ENCODE results near the gene PPP1R13B.

Gene PPP1R13B

GRCh38 chr14:103773521-103773920 is 73.9 kb downstream of the PPP1R13B start:
- no peak for DNase-seq

GRCh38 chr14:103772078-103772712 is 75.2 kb downstream of the PPP1R13B start:
- DNase-seq = no peak

DNA sequence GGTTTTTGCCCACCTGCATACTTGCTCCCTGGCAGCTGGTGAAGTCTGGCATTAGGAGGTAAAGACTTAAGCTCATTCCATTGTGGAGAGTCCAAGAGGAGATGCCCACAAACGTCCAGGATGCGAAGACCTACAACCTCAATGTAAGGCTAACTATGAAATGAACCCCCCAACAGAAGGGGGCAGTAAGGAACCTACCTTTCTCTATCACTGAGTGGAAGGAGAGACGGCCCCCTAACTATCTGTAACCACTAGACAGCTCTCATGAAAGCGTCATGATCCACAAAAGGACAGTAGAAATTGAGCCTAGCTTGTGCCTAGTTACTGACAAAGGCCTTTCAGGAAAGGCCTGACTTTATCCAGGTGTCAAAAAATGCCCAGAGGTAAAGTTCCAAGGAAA is 76.5 kb downstream of the PPP1R13B start:
- no peak for DNase-seq

DNA sequence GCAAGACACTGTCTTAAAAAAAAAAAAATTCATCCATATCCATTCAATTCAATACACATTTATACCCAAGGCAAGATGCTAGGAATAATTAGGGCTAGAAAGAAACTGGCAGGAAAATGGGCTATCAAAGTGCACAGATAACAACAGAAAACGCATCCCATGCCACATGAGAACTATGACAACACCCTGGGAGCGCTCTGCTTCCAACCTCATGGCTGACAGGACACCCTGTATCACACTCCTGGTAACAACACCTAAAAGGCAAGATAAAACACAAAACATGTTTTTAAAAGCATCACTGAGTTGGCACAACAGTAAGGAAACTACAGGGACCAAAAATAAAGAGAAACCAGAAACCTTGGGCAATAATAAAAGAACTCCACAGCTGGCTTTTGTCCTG is 76.9 kb downstream of the PPP1R13B start:
- DNase-seq = no peak

DNA sequence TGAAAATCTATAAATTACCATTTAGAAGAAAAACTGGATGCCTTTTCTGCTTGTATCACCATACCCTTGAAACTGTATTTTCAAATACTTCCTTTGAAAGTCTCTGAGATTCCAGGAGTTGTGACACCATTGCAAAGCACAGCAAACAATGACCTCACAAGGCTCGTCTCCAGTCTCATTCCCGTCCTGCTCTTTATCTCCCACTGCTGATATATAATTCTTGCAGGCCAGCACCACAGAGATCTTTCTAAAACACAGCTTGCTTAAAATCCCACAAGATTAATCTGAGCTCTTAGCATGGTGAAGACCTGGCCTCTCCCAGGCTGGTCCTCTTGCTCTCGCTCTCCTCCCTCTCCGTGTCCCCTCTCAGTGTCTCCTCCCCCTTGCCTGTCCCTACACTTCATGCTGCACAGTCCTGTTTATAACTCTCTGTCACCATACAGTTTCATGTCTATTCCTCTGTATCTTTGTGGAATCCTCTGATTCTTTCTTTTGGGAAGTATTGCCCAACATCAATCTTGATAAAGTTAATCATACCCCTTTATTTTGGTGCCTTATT is 80.0 kb downstream of the PPP1R13B start:
- DNase-seq = no peak

GRCh38 chr14:103765526-103765925 is 81.8 kb downstream of the PPP1R13B start:
- no peak for DNase-seq

GRCh38 chr14:103763730-103764488 is 83.5 kb downstream of the PPP1R13B start:
- DNase-seq = no peak

GRCh38 chr14:103762541-103762940 is 84.8 kb downstream of the PPP1R13B start:
- no peak for DNase-seq

DNA sequence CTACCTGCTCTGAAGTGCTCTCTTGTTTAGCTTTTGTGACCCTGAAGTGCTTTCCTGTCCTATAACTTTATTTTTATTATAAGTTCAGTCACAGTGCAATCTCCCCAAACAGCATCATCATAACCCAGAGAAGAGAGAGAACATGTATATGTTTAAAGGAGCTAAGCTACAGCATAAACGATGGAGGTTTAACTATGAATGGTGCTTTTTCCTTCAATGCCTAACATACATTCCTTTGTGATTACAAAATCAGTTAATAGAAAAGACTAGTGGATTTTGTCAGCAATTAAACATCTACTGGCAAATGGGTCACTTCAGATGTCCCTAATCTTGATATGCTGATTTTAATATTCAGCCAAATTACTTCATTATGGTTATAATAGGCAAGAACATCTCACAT is 85.3 kb downstream of the PPP1R13B start:
- no peak for DNase-seq

DNA sequence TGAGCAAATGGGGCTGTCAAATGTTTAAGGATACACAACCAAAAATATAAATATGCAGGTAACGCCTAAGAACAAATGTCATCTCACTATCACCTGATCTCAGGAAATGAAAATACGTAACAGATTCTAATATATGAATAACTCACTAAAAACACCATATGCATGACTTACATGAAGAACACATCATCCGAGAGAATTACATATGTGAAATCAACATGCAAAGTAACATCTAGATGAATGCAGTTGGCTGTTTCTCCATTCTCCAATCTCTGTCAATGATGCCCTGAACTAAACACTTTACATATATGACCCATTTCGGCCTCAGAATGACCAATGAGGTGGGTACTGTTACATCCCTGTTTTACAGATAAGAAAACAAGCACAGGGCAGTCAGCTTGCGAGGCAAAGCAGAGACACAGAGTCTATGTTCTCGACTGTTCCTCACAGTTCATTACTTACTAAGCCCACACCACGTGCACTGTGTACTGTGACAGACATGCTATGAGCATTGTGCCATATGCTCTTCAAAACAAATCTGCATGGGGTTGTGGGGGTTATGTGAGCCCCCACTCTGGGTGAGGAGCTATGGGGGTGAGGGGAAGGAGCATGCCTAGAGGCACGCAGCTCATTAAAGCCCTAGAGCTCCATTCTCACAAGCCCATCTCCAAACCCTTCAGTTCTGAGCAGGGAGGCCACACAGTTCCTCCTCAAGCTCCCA is 89.2 kb downstream of the PPP1R13B start:
- no peak for DNase-seq

- no peak for DNase-seq
Measured at GRCh38 chr14:103755060-103755459, 92.3 kb downstream of the PPP1R13B start.

- no peak for DNase-seq
Measured at GRCh38 chr14:103753774-103754173, 93.6 kb downstream of the PPP1R13B start.

- DNase-seq = no peak
Measured at GRCh38 chr14:103749860-103750259, 97.5 kb downstream of the PPP1R13B start.

- DNase-seq = no peak
Measured at GRCh38 chr14:103749452-103749851, 97.9 kb downstream of the PPP1R13B start.

DNA sequence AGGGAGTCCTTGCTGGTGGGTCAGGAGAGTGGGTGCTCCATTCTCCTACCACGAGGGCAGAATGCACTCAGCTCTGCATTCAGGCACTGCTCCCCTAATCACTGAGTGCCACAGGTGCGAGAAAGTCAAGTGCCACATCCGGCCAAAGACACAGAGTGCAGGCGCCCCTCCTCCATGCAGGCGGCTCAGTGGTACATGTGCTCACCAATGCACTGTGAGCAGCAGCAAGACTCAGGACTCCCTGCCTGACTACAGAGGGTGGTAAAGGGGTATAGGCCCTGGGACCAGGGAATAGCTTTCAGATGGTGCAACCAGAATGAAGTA is 98.9 kb downstream of the PPP1R13B start:
- DNase-seq = no peak

- DNase-seq = no peak
Measured at GRCh38 chr14:103746701-103747100, 100.7 kb downstream of the PPP1R13B start.

- DNase-seq = no peak
Measured at GRCh38 chr14:103745424-103745823, 102.0 kb downstream of the PPP1R13B start.

- DNase-seq = no peak
Measured at GRCh38 chr14:103744621-103745395, 102.6 kb downstream of the PPP1R13B start.

GRCh38 chr14:103743691-103744090 is 103.7 kb downstream of the PPP1R13B start:
- DNase-seq = no peak

DNA sequence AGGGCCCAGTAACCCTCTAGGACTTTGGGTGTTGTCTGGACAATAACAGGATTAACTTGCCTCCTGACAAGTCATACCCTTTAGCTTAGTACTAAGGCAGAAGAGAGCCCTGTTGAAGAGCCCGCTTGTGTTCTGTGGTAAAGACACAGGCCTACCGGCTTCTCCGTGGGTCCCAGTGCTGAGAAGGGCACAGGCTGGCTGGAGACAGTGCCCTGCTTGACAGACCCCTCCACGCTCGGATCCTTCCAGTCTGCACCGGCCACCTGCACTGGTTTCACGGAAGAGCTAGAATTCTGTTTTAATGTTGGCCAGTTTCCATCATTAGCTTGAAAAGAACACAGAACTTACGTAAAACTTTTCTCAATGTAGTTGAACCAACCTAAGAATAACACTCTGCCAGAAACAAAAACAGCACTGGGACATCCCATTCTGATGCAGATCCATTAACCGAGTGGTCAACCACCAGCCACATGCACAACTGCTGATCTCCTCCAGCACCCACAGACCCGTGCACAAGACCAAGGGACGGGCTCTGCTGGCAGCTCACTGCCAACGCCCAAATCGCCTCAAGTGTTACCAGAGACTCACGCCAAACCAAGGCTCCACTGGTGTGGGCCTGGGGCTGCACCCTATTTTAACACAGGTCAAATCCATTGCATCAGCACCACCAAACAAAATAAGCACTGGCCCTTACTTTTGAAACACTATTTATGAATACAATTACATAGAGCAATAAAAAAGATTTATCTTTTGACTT is 104.7 kb downstream of the PPP1R13B start:
- no peak for DNase-seq

DNA sequence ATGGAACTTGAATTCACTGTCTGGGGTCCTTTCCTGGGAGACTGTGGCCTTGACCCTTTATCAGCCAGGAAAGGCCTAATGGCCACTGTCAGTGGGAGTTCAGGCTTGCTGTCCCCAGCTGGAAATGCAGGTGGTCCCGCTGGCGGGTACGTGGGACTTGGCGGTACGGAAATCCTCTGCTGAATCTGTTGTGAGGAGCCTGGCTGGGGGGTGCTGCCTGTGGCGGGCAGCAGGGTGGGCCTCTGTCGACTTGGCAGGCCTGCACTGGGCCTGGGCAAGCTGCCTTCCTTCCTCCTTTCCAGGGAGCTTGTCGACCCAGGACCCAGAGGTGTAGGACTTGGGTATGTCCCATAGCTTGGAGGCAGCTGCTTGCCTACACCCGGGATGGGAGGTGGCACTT is 105.5 kb downstream of the PPP1R13B start:
- DNase-seq = no peak

DNA sequence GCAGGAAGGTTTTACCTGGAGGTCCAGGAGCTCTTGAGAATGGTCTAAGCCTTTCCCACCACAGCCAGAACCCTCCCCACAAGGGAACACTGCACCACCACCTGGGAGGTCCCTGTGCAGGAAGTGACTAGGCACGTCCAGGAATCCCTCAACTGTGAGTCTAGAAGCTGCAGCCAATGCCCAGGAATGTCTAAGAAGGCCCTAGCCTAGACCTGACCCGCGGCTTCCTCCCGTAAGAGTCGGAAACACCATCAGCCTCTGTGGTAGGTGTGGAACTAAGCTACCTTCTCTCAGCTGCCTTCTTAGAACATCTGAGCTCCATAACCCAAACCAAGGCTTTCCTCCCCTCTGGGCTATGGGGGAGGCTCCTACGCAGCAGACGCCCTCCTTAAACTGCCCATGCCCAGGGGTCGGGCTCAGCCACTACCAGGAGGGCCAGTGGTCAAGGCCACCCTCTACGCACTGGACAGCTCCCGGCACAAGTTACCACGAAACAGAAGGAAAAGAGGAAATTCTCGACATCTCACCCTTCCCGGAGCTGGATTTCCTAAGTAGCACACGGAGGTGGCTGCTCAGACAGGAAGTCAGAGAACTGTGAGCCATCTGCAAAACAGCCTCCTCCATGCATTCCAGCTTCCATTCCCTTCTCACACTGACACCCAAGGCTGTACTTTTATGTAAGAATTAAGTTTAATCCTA is 106.2 kb downstream of the PPP1R13B start:
- no peak for DNase-seq
